T-helper 1 cell treated with Interleukin-12 subunit alpha and Interleukin-12 subunit beta and Interleukin-4 antibody, amounts not matched to agents 30 ng/mL and 1 ng/mL, for 36 hours (primary cell): ENCODE results near the gene NCF4. TPM values are rescaled to one million over a fixed set of nuclear protein-coding genes. Genes with fewer than 3 reads are reported as not detected.

Experiments
- intact Hi-C: fragments of 100-400 bp; cut with micrococcal nuclease; formaldehyde crosslinking; loops from one replicate; pipeline ENCODE4 v1.15.1; 2024
- total RNA-seq: library from RNA; stranded (reverse); gene quantifications from 2 replicates; pipeline ENCODE4 v1.2.3, GENCODE V29; 2022

Gene NCF4
- total RNA-seq, 1 donor from 2014 or later: 66.5 TPM

- intact Hi-C loops: no loop called here
Observed at GRCh38 chr22:36838119-36839030, 22.4 kb upstream of the NCF4 start.

DNA sequence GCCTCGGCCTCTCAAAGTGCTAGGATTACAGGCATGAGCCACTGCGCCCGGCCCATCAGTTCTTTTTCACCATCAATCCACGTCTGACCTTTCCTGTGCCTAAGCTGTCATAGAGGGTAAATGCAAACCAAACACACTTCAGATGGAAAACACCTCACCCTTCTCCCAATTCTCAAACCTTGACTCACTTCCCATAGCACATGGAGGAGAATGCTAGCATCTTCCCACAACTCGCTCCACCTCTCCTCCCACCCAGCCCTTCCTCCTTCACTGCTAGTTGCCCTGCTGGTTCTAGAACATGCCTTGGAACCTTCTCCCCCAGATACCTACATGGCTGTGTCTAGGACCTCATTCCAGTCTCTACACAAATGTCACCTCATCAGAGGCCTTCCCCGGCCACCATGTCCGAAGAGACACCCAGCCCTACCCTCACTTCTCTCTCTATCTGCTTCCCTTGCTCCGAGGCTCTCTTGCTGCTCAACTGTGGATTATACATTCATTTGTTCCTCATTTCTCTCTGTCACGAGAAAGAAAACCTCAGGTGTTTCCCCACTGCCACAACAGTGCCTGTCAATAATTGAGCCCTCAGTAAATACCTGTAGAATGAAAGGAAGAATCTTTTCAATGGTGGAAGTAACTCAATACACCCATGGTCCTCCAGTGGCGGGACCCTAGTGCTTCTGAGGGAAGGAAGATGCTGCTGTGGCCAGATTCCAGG lies 21.3 kb upstream of the NCF4 start:
- intact Hi-C loops: no loop called here

GRCh38 chr22:36840106-36840505 lies 20.7 kb upstream of the NCF4 start:
- intact Hi-C loops: no loop called here

DNA sequence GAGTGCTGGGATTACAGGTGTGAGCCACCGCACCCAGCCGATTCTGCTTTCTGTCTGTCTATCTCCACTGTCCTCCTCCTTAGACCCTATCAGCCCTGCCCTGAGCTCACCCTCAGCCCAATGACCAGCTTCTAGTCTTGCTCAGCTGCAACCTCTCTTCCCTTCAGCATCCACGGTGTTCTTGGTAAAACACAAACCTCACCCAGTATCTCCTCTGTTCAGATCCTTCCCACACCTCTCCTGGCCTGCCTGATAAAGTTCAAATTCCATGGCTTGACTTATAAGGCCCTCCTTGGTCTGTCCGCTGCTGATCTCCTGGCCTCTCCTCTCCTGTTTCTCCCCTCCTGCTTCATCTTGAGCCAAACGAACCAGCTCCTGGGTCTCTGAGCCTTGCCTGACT lies 14.5 kb upstream of the NCF4 start:
- intact Hi-C loops: no loop called here

GRCh38 chr22:36846949-36847348 lies 13.9 kb upstream of the NCF4 start:
- intact Hi-C loops: no loop called here

DNA sequence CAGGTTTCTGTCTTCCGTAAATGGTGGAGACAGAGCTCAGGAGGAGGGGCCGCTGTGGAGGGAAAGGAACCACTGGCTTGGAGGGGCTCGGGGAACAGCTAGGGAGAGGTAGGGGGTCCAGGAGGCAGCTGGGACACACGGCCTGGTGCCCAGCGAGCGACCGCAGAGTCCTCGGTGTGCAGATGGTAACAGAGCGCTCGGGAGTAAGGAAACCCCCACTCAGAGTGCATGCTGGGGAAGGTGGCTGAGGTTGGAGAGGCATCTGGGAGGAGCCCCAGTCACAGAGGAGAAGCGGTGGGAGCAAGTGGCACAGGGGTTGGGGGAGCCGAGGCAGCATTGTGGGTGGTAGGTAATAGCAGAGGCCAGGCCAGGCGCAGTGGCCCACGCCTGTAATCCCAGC lies 10.8 kb upstream of the NCF4 start:
- intact Hi-C loops: no loop called here

DNA sequence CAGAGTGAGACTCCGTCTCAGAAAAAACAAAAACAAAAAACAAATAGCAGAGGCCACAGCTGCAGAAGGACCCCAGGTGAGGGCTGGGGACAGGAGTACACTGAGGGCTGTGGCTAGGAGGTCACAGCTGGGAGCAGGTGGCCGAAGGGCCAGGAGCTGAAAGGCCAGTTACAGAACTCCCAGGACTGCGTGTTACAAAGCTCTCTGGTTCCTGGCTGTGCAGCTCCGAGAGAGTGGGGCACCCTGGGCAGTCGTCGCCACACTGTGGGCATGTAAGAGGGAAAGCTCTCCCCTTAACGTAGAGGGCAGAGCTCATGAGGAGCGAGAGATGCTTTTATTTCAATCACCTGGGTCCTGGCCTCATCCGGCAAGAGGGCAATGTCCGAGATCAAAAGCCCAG lies 10.1 kb upstream of the NCF4 start:
- intact Hi-C loops: no loop called here

DNA sequence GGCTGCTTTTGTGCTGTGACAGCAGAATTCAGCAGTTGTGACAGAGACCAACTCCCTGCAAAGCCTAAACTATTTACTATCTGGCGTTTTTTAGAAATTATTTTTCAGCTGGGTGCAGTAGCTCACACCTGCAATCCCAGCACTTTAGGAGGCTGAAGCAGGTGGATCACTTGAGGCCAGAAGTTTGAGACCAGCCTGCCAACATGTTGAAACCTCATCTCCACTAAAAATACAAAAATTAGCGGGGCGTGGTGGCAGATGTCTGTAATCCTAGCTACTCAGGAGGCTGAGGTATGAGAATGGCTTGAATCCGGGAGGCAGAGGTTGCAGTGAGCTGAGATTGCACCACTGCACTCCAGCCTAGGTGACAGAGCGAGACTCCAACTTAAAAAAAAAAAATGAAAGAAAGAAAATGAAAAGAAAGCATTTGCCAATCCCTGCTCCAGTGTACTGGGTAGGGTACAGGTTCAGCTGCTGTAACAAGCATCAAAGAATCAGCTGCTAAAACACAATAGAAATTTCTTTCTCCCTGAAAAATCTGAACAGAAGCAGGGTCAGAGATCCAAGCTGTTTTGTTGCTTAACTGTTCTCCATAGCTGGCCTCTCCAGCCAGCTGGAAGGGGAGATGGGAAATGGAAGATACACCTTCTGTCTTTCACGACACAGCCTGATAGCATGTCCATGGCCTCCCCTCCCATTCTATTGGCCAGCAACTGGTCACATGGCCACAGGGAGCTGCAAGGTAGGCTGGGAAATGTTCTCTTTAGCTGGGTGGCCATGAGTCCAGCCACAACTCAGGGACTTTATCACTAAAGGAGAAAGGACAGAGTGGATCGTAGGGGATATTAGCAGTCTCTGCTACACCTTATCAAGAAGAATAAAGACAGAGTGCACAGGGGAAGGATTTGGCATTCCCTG lies 8.5 kb upstream of the NCF4 start:
- intact Hi-C loops: no loop called here

DNA sequence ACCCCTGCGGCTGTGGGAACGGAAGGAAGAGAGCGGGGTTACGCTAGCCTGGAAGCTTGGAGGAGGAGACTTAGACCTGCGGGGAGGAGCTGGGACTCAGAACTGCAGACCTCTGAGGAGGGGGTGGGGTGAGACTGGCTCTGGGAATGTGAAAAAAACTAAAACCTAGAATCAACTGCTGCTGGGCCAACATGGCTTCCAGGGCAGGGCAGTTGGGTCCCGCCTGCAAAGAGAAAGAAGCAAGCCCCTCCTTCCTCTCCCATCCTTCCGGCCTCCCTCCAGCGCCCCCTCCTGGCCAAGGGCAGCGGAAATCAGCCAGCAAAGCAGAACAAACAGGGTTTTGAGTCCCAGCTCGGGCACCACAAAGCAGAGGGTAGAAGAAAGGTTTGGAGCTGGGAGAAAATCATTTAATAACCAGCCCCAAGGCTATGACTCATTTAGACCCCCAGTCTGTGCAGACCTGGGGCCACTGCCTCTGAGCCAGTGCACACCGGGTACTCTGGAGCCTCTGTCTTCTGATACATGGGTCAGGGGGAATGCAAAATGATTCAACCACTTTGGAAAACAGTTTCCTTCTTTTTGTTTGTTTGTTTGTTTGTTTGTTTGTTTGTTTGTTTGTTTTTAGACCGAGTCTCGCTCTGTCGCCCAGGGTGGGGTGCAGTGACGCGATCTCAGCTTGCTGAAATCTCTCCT lies 7.3 kb upstream of the NCF4 start:
- intact Hi-C loops: loop anchor here (1.0 kb wide), 2 partner anchors 77 to 96 kb away; partner anchors contain the start of gene IFT27

DNA sequence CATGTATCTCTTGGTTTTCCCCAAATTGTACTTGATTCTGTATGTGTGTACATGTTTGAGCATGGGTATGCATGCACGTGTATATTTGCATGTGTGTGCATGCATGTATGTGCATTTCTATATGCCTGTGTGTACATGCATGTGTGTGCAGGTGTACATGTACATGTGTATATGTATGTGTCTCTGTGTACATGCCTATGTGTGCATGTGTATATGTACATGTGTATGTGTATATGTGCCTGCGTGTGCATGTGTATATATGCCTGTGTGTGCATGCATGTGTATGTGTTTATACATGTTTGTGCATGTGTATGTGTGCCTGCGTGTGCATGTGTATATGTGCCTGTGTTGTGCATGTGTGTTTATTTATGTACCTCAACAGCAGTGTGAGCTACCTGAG lies 5.3 kb upstream of the NCF4 start:
- intact Hi-C loops: loop anchor here (5.0 kb wide), 2 partner anchors 167 to 267 kb away; no protein-coding TSS in a partner anchor

- intact Hi-C loops: loop anchor here (1.0 to 5.0 kb wide), 8 partner anchors 65 to 343 kb away; no protein-coding TSS in a partner anchor
Observed at GRCh38 chr22:36856121-36856791, 4.5 kb upstream of the NCF4 start.

GRCh38 chr22:36856792-36857135 lies 4.0 kb upstream of the NCF4 start:
- intact Hi-C loops: loop anchor here (1.0 to 5.0 kb wide), 8 partner anchors 66 to 343 kb away; no protein-coding TSS in a partner anchor

DNA sequence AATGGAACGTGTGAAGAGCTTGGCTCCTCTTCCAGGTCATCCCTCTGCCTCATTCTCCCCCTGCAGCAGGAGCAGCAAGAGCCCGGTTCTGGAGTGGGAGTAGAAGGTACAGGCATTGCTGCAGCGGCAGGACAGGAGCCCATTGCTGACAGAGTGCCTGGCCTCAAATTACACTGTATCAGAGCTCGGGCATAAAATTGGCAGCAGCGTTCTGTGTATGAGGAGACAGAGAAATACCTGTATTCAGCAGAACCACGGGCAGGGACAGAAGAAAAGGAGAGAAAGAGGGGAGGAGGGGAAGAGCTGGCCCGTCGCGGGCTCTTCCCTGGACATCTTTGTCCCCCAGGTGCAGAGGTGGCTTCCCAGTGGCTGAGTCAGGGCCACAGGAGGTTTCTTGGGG lies 2.6 kb upstream of the NCF4 start:
- intact Hi-C loops: loop anchor here (5.0 kb wide), 2 partner anchors 164 to 264 kb away; no protein-coding TSS in a partner anchor

GRCh38 chr22:36858966-36859365 lies 1.8 kb upstream of the NCF4 start:
- intact Hi-C loops: loop anchor here (5.0 kb wide), 2 partner anchors 163 to 263 kb away; no protein-coding TSS in a partner anchor

GRCh38 chr22:36860017-36860416 lies 789 bp upstream of the NCF4 start:
- intact Hi-C loops: loop anchor here (5.0 kb wide), 1 partner anchor 42 kb away; no protein-coding TSS in a partner anchor

GRCh38 chr22:36860438-36860820 lies 377 bp upstream of the NCF4 start:
- intact Hi-C loops: loop anchor here (5.0 kb wide), 1 partner anchor 42 kb away; no protein-coding TSS in a partner anchor

DNA sequence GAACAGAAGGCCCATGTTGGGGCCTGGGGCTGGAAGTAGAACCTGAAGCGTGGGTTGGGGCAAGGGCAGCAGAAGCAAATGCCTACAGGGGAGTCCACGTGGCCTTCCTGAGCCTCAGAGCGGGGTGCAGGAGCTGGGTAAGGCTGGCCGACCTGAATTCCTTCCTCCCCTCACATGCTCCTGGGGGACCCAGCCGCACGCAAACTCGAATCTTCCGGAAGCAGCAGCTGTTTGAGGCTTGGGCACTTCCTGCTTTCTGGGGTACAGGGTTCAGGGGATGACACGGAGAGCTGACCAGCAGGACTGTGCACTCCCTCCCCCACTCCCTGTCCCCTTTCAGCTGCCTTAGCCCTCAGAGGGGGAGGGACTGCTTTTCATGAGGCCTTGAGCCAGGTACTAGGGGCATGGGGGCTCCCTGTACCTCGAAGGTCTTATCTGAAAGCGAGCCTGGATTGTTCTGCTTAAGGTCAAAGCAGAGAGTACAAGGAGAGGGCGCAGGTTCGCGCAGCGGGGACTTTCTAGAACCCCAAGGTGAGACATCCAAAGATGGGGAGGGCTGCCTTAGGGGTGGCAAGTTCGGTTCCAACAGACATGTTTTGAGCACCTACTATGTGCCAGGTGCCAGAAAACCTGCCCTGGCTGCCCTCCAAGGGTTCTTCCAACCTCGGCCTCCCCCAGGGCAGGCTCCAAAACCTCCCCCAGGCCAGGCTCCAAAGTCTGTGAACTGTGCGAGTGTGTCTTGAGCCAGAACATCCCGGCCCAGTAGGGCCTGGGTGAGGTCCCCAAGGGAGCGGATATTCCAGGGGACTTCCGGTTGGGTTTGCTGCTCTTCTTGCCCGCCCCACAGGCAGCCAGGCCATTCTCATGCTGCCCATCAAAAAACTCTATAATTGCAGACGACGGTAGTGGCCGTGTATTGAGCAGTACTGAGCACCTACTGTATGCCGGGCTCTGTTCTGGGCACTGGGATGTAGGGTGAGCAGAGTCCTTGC lies 1.7 kb downstream of the NCF4 start:
- intact Hi-C loops: loop anchor here (5.0 kb wide), 1 partner anchor 40 kb away; no protein-coding TSS in a partner anchor

- intact Hi-C loops: loop anchor here (5.0 kb wide), 1 partner anchor 39 kb away; no protein-coding TSS in a partner anchor
Observed at GRCh38 chr22:36863281-36863680, 2.5 kb downstream of the NCF4 start.
